ENCODE results near the gene GSTCD.

Gene GSTCD

DNA sequence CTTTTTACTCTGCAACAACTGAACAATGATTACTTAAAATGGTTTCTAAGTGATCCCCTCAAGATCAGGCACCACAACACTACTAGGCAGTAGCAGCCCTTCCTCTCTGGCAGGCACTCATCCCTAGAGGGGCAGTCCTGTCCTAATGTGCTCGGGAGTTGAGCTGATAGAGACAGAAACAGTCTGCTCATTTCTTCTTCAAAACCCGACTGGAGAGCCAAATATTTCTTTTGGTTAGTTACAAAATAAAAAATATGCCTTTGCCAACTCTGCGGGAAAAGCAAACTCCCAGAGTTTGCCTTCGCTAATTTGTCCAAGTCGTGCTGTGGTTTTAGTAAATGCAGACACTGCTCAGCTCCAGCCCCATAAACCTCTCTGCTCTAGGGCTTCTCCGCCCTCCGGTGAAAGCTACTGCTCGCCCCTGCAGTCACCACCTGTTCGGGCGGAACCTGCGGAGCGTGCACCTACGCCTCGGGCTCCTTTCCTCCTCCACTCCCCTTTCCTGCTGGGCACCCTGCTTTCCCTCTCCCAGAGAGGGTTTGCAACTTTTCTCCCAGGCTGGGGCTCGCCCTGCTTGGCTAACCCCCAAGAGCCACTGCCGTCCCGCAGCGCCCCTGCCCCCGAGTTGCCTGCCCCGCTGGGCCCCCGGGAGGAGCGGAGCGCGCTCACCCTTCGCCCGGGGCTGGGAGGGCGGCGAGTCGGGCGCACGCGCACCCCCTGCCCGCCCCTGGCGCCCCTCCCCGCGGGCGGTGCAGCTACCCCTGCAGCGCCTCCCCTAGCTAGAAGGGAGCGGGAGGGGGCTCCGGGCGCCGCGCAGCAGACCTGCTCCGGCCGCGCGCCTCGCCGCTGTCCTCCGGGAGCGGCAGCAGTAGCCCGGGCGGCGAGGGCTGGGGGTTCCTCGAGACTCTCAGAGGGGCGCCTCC, 186.3 kb downstream of the GSTCD start, which contains the start of gene NPNT:
Gene NPNT, plus strand, starts transcription at position 812 of the 923 bp plus-strand sequence. CDS start 182 bp downstream, outside the sequence.
- no peak for DNase-seq (ENCODE audit: low spot score)

DNA sequence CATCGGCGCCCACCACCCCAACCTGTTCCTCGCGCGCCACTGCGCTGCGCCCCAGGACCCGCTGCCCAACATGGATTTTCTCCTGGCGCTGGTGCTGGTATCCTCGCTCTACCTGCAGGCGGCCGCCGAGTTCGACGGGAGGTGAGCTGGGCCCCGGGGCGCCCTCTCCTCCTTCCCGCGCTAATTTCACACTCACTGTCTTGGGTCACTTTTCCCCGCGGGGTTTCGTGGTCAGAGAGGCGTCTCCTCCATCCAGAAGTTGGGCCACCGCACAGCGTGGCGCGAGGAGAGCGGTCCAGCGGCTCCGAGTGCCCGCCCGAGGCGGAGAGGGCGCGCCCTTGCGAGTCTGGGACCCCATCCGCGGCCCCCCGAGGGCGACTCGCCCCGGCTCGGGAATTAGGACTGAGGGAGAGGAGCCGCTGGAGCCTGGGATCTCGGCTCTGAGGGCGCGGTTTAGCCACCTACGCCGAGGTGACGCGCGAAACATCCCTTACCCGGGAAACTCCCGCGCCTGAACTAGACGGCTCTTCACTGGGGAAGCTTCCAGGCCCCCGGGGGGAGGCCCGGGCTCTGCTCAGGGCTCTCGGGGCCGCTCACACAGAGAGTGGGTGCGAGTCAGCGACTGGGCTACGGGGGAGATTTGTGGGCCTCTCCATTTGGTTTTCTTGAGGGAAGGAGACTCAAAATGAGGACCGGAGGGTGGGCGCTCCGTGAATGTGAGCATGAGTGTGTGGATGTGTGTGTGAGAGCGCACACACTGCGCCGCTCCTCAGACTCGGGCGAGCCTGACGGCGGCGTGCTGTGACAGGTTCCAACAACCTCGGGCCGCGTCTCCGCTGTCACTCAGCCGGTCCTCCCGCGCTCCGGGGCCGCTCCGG, 187.2 kb downstream of the GSTCD start:
- no peak for DNase-seq (ENCODE audit: low spot score)

GRCh38 chr4:105896461-105896942, 187.9 kb downstream of the GSTCD start:
- no peak for DNase-seq (ENCODE audit: low spot score)

Data from putamen (tissue), 1 donor.